Measurements from ENCODE around the gene FOXL3. TPM values are rescaled to one million over a fixed set of nuclear protein-coding genes. Genes with fewer than 3 reads are reported as not detected.

FOXL3 gene
- total RNA-seq, 1 experiment from 2014 or later, result not detected

- Mint-ChIP-seq H3K36me3 (ENCODE audit: insufficient read depth in 1 of 3, low read depth in 3 of 3) (peaks cover 0 to 8% (median 2%) of the 10 kb centered on the region in 3 experiments; a peak in 4 of 7 replicates), H3K4me1 (no peaks in the 10 kb centered on the region), H3K9me3 (peaks cover 38 to 65% of the 10 kb centered on the region in 2 experiments), H3K27me3 (ENCODE audit: low read depth) (peaks cover 42% of the 10 kb centered on the region), H3K4me3 (no peak overlapping the region), H3K27ac (no peak overlapping the region)
- no peak overlapping the region for H2BK20ac ChIP-seq (ENCODE audit: low read depth, low read length, poor library complexity, severe bottlenecking)
- H2AFZ ChIP-seq (ENCODE audit: low read length), result no peak overlapping the region
- H2BK120ac ChIP-seq (ENCODE audit: low read depth, low read length, poor library complexity, severe bottlenecking), result no peak overlapping the region
- WGBS (ENCODE audit: extremely low coverage, insufficient read length, low lambda C conversion rate), result no CpG with 5 or more reads among the region's 10 CpGs
- H3K4ac ChIP-seq (ENCODE audit: low read depth, low read length), result no peak overlapping the region
- H3K23ac ChIP-seq (ENCODE audit: insufficient read length, low read depth, low read length), result no peak overlapping the region
- no peak overlapping the region for H4K91ac ChIP-seq (ENCODE audit: insufficient read length, low read depth, low read length)
- DNase-seq, result no peak
- no peaks in the 10 kb centered on the region for H3K79me1 ChIP-seq (ENCODE audit: insufficient read depth, low read depth, low read length, poor library complexity, severe bottlenecking)
- H2BK12ac ChIP-seq (ENCODE audit: insufficient read length, low read depth, low read length), result no peak overlapping the region
- peaks cover 3% of the 10 kb centered on the region for H3K23me2 ChIP-seq (ENCODE audit: insufficient read length, low read depth, low read length, poor library complexity, severe bottlenecking)
- no peak overlapping the region for H3K9ac ChIP-seq (ENCODE audit: extremely low read depth, insufficient read length, low read length)
- H4K20me1 ChIP-seq (ENCODE audit: control insufficient read depth, insufficient read depth, insufficient read length), result no peaks in the 10 kb centered on the region
- no peak overlapping the region for H4K5ac ChIP-seq (ENCODE audit: insufficient read length, low read depth, low read length)
- H3K18ac ChIP-seq (ENCODE audit: insufficient read length, low read depth, low read length), result no peak overlapping the region
- H3K27ac ChIP-seq (ENCODE audit: insufficient read length, low read depth, low read length), result no peak overlapping the region
- H2BK15ac ChIP-seq (ENCODE audit: low read depth, low read length), result no peak overlapping the region
- no peak overlapping the region for H3T11ph ChIP-seq (ENCODE audit: low read length)
- H3K14ac ChIP-seq (ENCODE audit: insufficient read depth, low read length), result no peak overlapping the region
- H3K4me2 ChIP-seq (ENCODE audit: insufficient read depth, insufficient read length, low read length), result no peak overlapping the region
- H3K27me3 ChIP-seq (ENCODE audit: insufficient read depth, low read length), result no peaks in the 10 kb centered on the region
- TF ChIP-seq CTCF (conservative IDR thresholded peaks at IDR 0.05), result no peak
- no peak overlapping the region for H2BK5ac ChIP-seq (ENCODE audit: insufficient read length, low read length)
- peaks cover 9% of the 10 kb centered on the region for H3K9me3 ChIP-seq (ENCODE audit: control insufficient read depth, low read depth, low read length)
- no peak overlapping the region for H3K56ac ChIP-seq (ENCODE audit: insufficient read length, low read depth, low read length)
- H3K4me1 ChIP-seq (ENCODE audit: insufficient read depth, low read length), result no peaks in the 10 kb centered on the region
- H2AK5ac ChIP-seq (ENCODE audit: insufficient read length, low read length), result no peak overlapping the region
- H3K79me2 ChIP-seq (ENCODE audit: insufficient read depth, low read length), result no peaks in the 10 kb centered on the region
- H4K8ac ChIP-seq (replicated peaks; ENCODE audit: insufficient read length, low read depth, low read length), result no peak overlapping the region
Measured at GRCh38 chr7:279821-280220, 10.1 kb upstream of the FOXL3 start.
